Mammary epithelial cell (primary cell): ENCODE results near the gene GKN1.

Experiments used
- CTCF ChIP-seq, 2 donors: IDR thresholded peaks in 1 of 2; conservative IDR thresholded peaks in 1 of 2; 2 replicates each; pipeline ENCODE4 v1.5.1; 2011 to 2012; ENCODE audit warnings: inconsistent platforms in 2 of 2, low read length in 2 of 2, mild to moderate bottlenecking in 2 of 2, control low read depth in 1 of 2, low read depth in 1 of 2; ENCODE audit not compliant: insufficient read depth in 1 of 2; ENCODE audit errors: extremely low read depth in 1 of 2
- EZH2 ChIP-seq: IDR thresholded peaks from 2 replicates; pipeline ENCODE4 v1.6.1; 2012; ENCODE audit warnings: low read length, inconsistent platforms, borderline replicate concordance

DNA sequence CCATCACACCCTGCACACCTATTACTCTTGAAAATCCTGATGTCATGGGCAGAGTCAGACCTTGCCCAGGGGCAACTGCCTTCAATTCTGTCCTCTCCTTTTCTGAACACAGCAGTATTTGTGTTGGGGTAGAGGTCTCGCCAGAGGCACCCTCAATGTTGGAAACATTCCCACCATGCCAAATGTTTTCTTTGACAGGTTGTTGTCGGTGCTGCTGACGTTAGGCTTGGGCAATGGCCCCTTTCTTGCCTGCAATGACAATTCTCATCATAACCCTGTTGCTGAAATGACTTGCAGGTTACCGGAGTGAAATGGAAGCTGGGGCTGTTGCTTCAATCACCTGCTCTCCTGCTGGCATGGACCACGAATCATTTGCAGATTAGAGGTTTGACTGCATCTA, 17.9 kb downstream of the GKN1 start:
- TF ChIP-seq CTCF (conservative IDR thresholded peaks at IDR 0.05 in 1 of 2, IDR thresholded peaks at IDR 0.05 in 1 of 2; ENCODE audit: extremely low read depth in 1 of 2, insufficient read depth in 1 of 2, low read depth in 1 of 2, low read length in 2 of 2) (no peak), EZH2 (no peak)
